Fibroblast of peridontal ligament (primary cell): ENCODE measurements around the gene NELL2.
"Not testable (repeated sequence)": the region's sequence is repeated elsewhere in the genome, so short reads cannot be mapped to it uniquely, and the experiment has no call there.

Experiments used
- DNase-seq: peaks from one replicate; pipeline ENCODE4 v3.0.0-alpha.2; 2010; ENCODE audit errors: extremely low read depth

The NELL2 gene

GRCh38 chr12:44694017-44694416, 182.1 kb downstream of the NELL2 start:
- DNase-seq, result no peak

GRCh38 chr12:44689587-44689986, 186.5 kb downstream of the NELL2 start:
- no peak for DNase-seq

GRCh38 chr12:44686821-44687432, 189.2 kb downstream of the NELL2 start:
- not testable (repeated sequence) for DNase-seq

GRCh38 chr12:44677724-44678123, 198.4 kb downstream of the NELL2 start:
- no peak for DNase-seq

GRCh38 chr12:44674875-44675274, 201.2 kb downstream of the NELL2 start:
- DNase-seq, result no peak

GRCh38 chr12:44673811-44674210, 202.3 kb downstream of the NELL2 start:
- no peak for DNase-seq

- no peak for DNase-seq
Observed at GRCh38 chr12:44672042-44672441, 204.1 kb downstream of the NELL2 start.

GRCh38 chr12:44668443-44668842, 207.7 kb downstream of the NELL2 start:
- DNase-seq, result no peak

GRCh38 chr12:44667461-44667860, 208.7 kb downstream of the NELL2 start:
- DNase-seq, result no peak

GRCh38 chr12:44663291-44663690, 212.8 kb downstream of the NELL2 start:
- no peak for DNase-seq

- no peak for DNase-seq
Observed at GRCh38 chr12:44655846-44656245, 220.3 kb downstream of the NELL2 start.

GRCh38 chr12:44654646-44655639, 221.2 kb downstream of the NELL2 start:
- DNase-seq, result no peak

- DNase-seq, result no peak
Observed at GRCh38 chr12:44653861-44654527, 222.1 kb downstream of the NELL2 start.

GRCh38 chr12:44649693-44650092, 226.4 kb downstream of the NELL2 start:
- no peak for DNase-seq

GRCh38 chr12:44647917-44648690, 228.0 kb downstream of the NELL2 start:
- DNase-seq, result no peak

- no peak for DNase-seq
Observed at GRCh38 chr12:44640427-44641190, 235.5 kb downstream of the NELL2 start.

GRCh38 chr12:44637875-44638274, 238.2 kb downstream of the NELL2 start:
- no peak for DNase-seq

- DNase-seq, result no peak
Observed at GRCh38 chr12:44628180-44628579, 247.9 kb downstream of the NELL2 start.

GRCh38 chr12:44627387-44628166, 248.5 kb downstream of the NELL2 start:
- DNase-seq, result no peak

- DNase-seq, result no peak
Observed at GRCh38 chr12:44626883-44627282, 249.2 kb downstream of the NELL2 start.
